Loucy (cell line): Measurements from ENCODE around the gene ZC2HC1B.

ENCODE experiments used
- H2AFZ ChIP-seq: fragments of 200-600 bp; sonication (generic); 2 replicates; pipeline ENCODE4 v1.6.0; 2016; ENCODE audit warnings: antibody characterized with exemption, mild to moderate bottlenecking, low read length, moderate library complexity
- H3F3A ChIP-seq: fragments of 200-600 bp; 2 replicates; pipeline ENCODE4 v1.6.0; 2016; ENCODE audit warnings: antibody characterized with exemption, low read depth, mild to moderate bottlenecking
- H3K27me3 ChIP-seq: fragments of 200-600 bp; sonication (generic); 2 replicates; pipeline ENCODE4 v1.6.1; 2014; ENCODE audit warnings: low read length, mild to moderate bottlenecking; ENCODE audit not compliant: insufficient read depth, poor library complexity, severe bottlenecking
- H3K36me3 ChIP-seq: fragments of 200-600 bp; sonication (generic); 2 replicates; pipeline ENCODE4 v1.6.1; 2016; ENCODE audit warnings: low read length; ENCODE audit not compliant: insufficient read depth
- H3K4me1 ChIP-seq: fragments of 200-600 bp; sonication (generic); 2 replicates; pipeline ENCODE4 v1.5.1; 2014; ENCODE audit warnings: low read length, mild to moderate bottlenecking; ENCODE audit not compliant: insufficient read depth, poor library complexity, severe bottlenecking
- H3K4me2 ChIP-seq: fragments of 200-600 bp; sonication (generic); 2 replicates; pipeline ENCODE4 v1.6.0; 2014; ENCODE audit warnings: antibody characterized with exemption, low read length, low read depth, mild to moderate bottlenecking; ENCODE audit not compliant: poor library complexity, severe bottlenecking
- H3K4me3 ChIP-seq: fragments of 200-600 bp; sonication (generic); 2 replicates; pipeline ENCODE4 v1.5.1; 2014; ENCODE audit warnings: low read length, mild to moderate bottlenecking, mixed read lengths; ENCODE audit not compliant: poor library complexity, severe bottlenecking
- H3K79me2 ChIP-seq: fragments of 200-600 bp; sonication (generic); 2 replicates; pipeline ENCODE4 v1.6.1; 2014; ENCODE audit warnings: low read length; ENCODE audit not compliant: insufficient read depth
- H3K9ac ChIP-seq: fragments of 200-600 bp; sonication (generic); 2 replicates; pipeline ENCODE4 v1.6.0; 2014; ENCODE audit warnings: mild to moderate bottlenecking, low read depth, low read length, moderate library complexity; ENCODE audit not compliant: poor library complexity, severe bottlenecking
- H3K9me2 ChIP-seq: fragments of 200-600 bp; sonication (generic); replicated peaks from 2 replicates; pipeline ENCODE4 v1.6.1; 2016; ENCODE audit warnings: low read depth, low read length, mixed read lengths
- H3K9me3 ChIP-seq: fragments of 200-600 bp; sonication (generic); 2 replicates; pipeline ENCODE4 v1.6.1; 2014; ENCODE audit warnings: mild to moderate bottlenecking, antibody characterized with exemption, low read length, low read depth; ENCODE audit not compliant: insufficient read depth
- H4K20me1 ChIP-seq: fragments of 200-600 bp; sonication (generic); 2 replicates; pipeline ENCODE4 v1.6.0; 2014; ENCODE audit warnings: antibody characterized with exemption, low read length, mild to moderate bottlenecking; ENCODE audit not compliant: insufficient read depth, poor library complexity, severe bottlenecking
- CTCF ChIP-seq: fragments of 200-600 bp; sonication (generic); conservative IDR thresholded peaks from 2 replicates; pipeline ENCODE4 v1.5.1; 2014; ENCODE audit warnings: mild to moderate bottlenecking, antibody characterized with exemption, low read length
- EZH2phosphoT487 ChIP-seq: fragments of 200-600 bp; IDR thresholded peaks from 2 replicates; pipeline ENCODE4 v1.6.1; 2018; ENCODE audit warnings: antibody characterized with exemption, mild to moderate bottlenecking, moderate library complexity, borderline replicate concordance

The ZC2HC1B gene

GRCh38 chr6:143949535-143949934, 85.3 kb downstream of the ZC2HC1B start:
- no peak overlapping the region for H3K9ac ChIP-seq
- no peak overlapping the region for H3K4me2 ChIP-seq
- no peaks in the 10 kb centered on the region for H3K79me2 ChIP-seq
- H4K20me1 ChIP-seq: no peaks in the 10 kb centered on the region
- no peak overlapping the region for H3K4me3 ChIP-seq
- H2AFZ ChIP-seq: no peak overlapping the region
- no peaks in the 10 kb centered on the region for H3F3A ChIP-seq
- no peaks in the 10 kb centered on the region for H3K9me2 ChIP-seq
- H3K27me3 ChIP-seq: no peaks in the 10 kb centered on the region
- H3K36me3 ChIP-seq: peaks cover 5% of the 10 kb centered on the region; the same call in 1 of the 2 replicates
- H3K4me1 ChIP-seq: peaks cover 2% of the 10 kb centered on the region
- TF ChIP-seq CTCF: no peak
- no peak for TF ChIP-seq EZH2phosphoT487
- no peaks in the 10 kb centered on the region for H3K9me3 ChIP-seq

- H3K9me3 ChIP-seq: no peaks in the 10 kb centered on the region
- TF ChIP-seq EZH2phosphoT487 (no peak), CTCF (no peak)
These were observed 85.7 kb downstream of the ZC2HC1B start for GRCh38 chr6:143949962-143950361.

GRCh38 chr6:143950875-143951274, 86.6 kb downstream of the ZC2HC1B start:
- no peaks in the 10 kb centered on the region for H4K20me1 ChIP-seq
- H3K9ac ChIP-seq: no peak overlapping the region
- no peaks in the 10 kb centered on the region for H3K79me2 ChIP-seq
- H3K9me2 ChIP-seq: no peaks in the 10 kb centered on the region
- no peaks in the 10 kb centered on the region for H3F3A ChIP-seq
- peaks cover 5% of the 10 kb centered on the region for H3K4me1 ChIP-seq
- TF ChIP-seq CTCF (no peak), EZH2phosphoT487 (no peak)
- no peak overlapping the region for H2AFZ ChIP-seq
- no peaks in the 10 kb centered on the region for H3K9me3 ChIP-seq
- H3K36me3 ChIP-seq: peaks cover 5% of the 10 kb centered on the region; the same call in 1 of the 2 replicates
- no peak overlapping the region for H3K4me3 ChIP-seq
- no peak overlapping the region for H3K4me2 ChIP-seq
- H3K27me3 ChIP-seq: no peaks in the 10 kb centered on the region

More at GRCh38 chr6:143949962-143950361, 85.7 kb downstream of the ZC2HC1B start:
- Histone ChIP-seq H3K36me3 (peaks cover 5% of the 10 kb centered on the region; the same call in 1 of the 2 replicates), H3F3A (no peaks in the 10 kb centered on the region), H3K27me3 (no peaks in the 10 kb centered on the region), H3K9me2 (no peaks in the 10 kb centered on the region), H4K20me1 (no peaks in the 10 kb centered on the region), H3K4me1 (peaks cover 2% of the 10 kb centered on the region), H3K79me2 (no peaks in the 10 kb centered on the region), H2AFZ (no peak overlapping the region), H3K4me3 (no peak overlapping the region), H3K9ac (no peak overlapping the region), H3K4me2 (no peak overlapping the region)
